Astrocyte of the spinal cord (primary cell): ENCODE data around the gene UNC5B.

Experiments used
- DNase-seq: peaks from one replicate; pipeline ENCODE4 v3.0.0; 2011; ENCODE audit warnings: low read depth, low spot score
- H3K4me3 ChIP-seq: 2 replicates; pipeline ENCODE4 v1.5.1; 2011; ENCODE audit warnings: low read depth, mild to moderate bottlenecking, low read length, moderate library complexity
- CTCF ChIP-seq: IDR thresholded peaks from 2 replicates; pipeline ENCODE4 v1.5.1; 2012; ENCODE audit warnings: low read depth, mild to moderate bottlenecking, low read length, inconsistent platforms
- in situ Hi-C: cut with HindIII; loops from 2 replicates; pipeline ENCODE4 v1.10.0; 2017; ENCODE audit warnings: low sequenced_read_pairs

The UNC5B gene

GRCh38 chr10:71344154-71344925, 132.0 kb downstream of the UNC5B start:
- in situ Hi-C loops = no loop called here
- H3K4me3 ChIP-seq = no peak overlapping the region
- no peak for TF ChIP-seq CTCF
- no peak for DNase-seq

DNA sequence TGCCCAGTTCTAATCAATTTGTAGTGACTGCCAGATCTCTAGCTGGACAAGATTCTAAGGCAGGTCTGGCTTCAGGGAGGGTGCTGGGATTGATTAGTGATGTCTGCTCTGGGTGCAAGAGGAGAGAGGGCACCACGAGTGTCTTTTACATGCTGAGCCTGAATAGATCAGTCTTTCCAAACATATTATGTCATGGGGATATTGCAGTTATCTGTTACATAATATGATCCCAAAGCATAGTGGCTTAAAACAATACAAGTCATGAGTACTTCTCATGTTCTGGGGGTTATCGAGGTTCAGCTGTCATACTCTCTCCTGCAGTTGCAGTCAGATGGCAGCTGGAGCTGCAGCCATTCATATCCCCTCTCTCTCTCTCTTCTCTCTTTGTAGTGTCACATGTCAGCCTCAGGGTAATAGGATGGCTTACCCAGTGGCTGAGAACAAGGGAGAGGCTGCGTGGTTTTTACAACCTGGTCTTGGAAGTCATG, 132.7 kb downstream of the UNC5B start:
- in situ Hi-C loops = no loop called here
- no peak for TF ChIP-seq CTCF
- no peak overlapping the region for H3K4me3 ChIP-seq
- no peak for DNase-seq

GRCh38 chr10:71345694-71346093, 133.3 kb downstream of the UNC5B start:
- H3K4me3 ChIP-seq = no peak overlapping the region
- no peak for DNase-seq
- TF ChIP-seq CTCF = no peak
- in situ Hi-C loops = no loop called here

DNA sequence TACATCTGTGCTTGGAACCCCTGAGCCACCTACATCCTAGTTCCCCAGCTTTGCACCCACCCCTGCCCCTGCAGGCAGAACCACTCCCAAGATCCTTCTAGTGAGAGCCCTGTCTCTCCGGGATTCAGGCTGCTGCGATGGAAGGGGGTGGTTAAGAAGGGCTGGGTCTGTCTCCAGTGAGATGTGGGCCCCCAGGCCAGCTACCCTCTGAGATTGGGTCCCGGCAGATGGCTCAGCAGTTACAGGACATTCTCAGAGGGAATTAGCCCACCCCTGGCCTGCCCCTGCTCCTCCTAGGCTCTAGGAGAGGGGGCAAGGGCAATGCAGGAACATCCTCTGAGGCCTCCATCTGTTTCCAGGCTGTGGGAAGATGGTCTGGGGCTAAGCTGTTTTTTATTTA, 134.4 kb downstream of the UNC5B start:
- in situ Hi-C loops = no loop called here
- no peak for TF ChIP-seq CTCF
- no peak overlapping the region for H3K4me3 ChIP-seq
- DNase-seq = no peak

GRCh38 chr10:71347587-71348395, 135.4 kb downstream of the UNC5B start:
- in situ Hi-C loops = no loop called here
- no peak for DNase-seq
- no peak overlapping the region for H3K4me3 ChIP-seq
- no peak for TF ChIP-seq CTCF

- no peak for TF ChIP-seq CTCF
- in situ Hi-C loops = no loop called here
- no peak for DNase-seq
- H3K4me3 ChIP-seq = no peak overlapping the region
Observed at GRCh38 chr10:71348850-71349249, 136.5 kb downstream of the UNC5B start.
